22Rv1 (cell line): ENCODE data around the gene TNNT3.

Experiments
- H3K27ac ChIP-seq: fragments of 450-650 bp; 2 replicates; pipeline ENCODE4 v1.5.1; 2017
- CTCF ChIP-seq: fragments of 450-650 bp; IDR thresholded peaks from 2 replicates; pipeline ENCODE4 v1.5.1; 2017; ENCODE audit warnings: mild to moderate bottlenecking
- ZFX ChIP-seq: fragments of 450-650 bp; IDR thresholded peaks from 2 replicates; pipeline ENCODE4 v1.6.1; 2017; ENCODE audit warnings: antibody characterized with exemption, borderline replicate concordance

TNNT3 gene

GRCh38 chr11:1979607-1980006 is 60.1 kb downstream of the TNNT3 start:
- H3K27ac ChIP-seq = no peak overlapping the region
- no peak for TF ChIP-seq ZFX
- no peak for TF ChIP-seq CTCF

- TF ChIP-seq ZFX (no peak), CTCF (no peak)
- no peak overlapping the region for H3K27ac ChIP-seq
These were observed 63.5 kb downstream of the TNNT3 start for GRCh38 chr11:1982873-1983600.

- TF ChIP-seq ZFX (no peak), CTCF (no peak)
- no peak overlapping the region for H3K27ac ChIP-seq
These were observed 64.1 kb downstream of the TNNT3 start for GRCh38 chr11:1983601-1983961.

- no peak overlapping the region for H3K27ac ChIP-seq
- TF ChIP-seq ZFX = no peak
- TF ChIP-seq CTCF = no peak
These were observed 67.5 kb downstream of the TNNT3 start for GRCh38 chr11:1987024-1987423.

GRCh38 chr11:1988174-1988573 is 68.7 kb downstream of the TNNT3 start:
- H3K27ac ChIP-seq = no peak overlapping the region
- no peak for TF ChIP-seq ZFX
